Motor neuron (in vitro differentiated cells): ENCODE measurements around the gene LRP8. TPM values are rescaled to one million over a fixed set of nuclear protein-coding genes. Genes with fewer than 3 reads are reported as not detected.
A peak's percentile ranks its signal among the peaks of the same experiment; 100 is the strongest.
"Not testable (repeated sequence)": the region's sequence is repeated elsewhere in the genome, so short reads cannot be mapped to it uniquely, and the experiment has no call there.

Source experiments
- ATAC-seq, 8 experiments: fragments of 200-7000 bp; cut with Tn5 transposase; replicated peaks in 6 of 8; 2 replicates each; pipeline ENCODE4 v1.8.0; 2021; ENCODE audit warnings: mild to moderate bottlenecking in 8 of 8, moderate library complexity in 8 of 8
- H3K27ac ChIP-seq, 2 donors: fragments of 250-450 bp; sonication (Bioruptor Pico); 2 replicates each; pipeline ENCODE4 v1.9.0; 2021; ENCODE audit warnings: antibody characterized with exemption in 2 of 2, mild to moderate bottlenecking in 2 of 2, moderate library complexity in 1 of 2
- H3K4me1 ChIP-seq, 2 donors: fragments of 250-450 bp; sonication (Bioruptor Pico); replicated peaks in 1 of 2; 2 replicates each; pipeline ENCODE4 v1.6.1; 2021; ENCODE audit warnings: antibody characterized with exemption in 2 of 2, mild to moderate bottlenecking in 2 of 2, moderate library complexity in 1 of 2
- H3K4me3 ChIP-seq, 5 donors: fragments of 250-450 bp; sonication (Bioruptor Pico); 2 replicates each; pipeline ENCODE4 v1.9.0; 2021; ENCODE audit warnings: antibody characterized with exemption in 5 of 5, mild to moderate bottlenecking in 5 of 5, moderate library complexity in 4 of 5
- WGBS, 10 experiments: fragments of 450-650 bp; shearing (Covaris generic); methylation state at CpG; one replicate each; pipeline ENCODE4 v1.0.0; 2022; 5-methylcytosine and 5-hydroxymethylcytosine counted together
- in situ Hi-C, 9 experiments: fragments of 400-800 bp; cut with MboI; loops; one replicate each; pipeline ENCODE4 v1.15.0; 2021; ENCODE audit warnings: low sequenced_read_pairs in 9 of 9, low pct_unique_long_range_greater_than_20kb in 2 of 9; ENCODE audit not compliant: unreplicated experiment in 9 of 9
- total RNA-seq, 8 experiments: library from RNA; unstranded; fragments of 300-600 nt; gene quantifications; 2 replicates each; pipeline versions ENCODE4 v1.2.3 to v1.2.4, GENCODE V29; 2022

Gene LRP8
- total RNA-seq, 8 experiments from 2014 or later = 2.8 to 44.0 (median 26.7) TPM

GRCh38 chr1:53207726-53208125 is 120.1 kb downstream of the LRP8 start:
- 38 to 100% (median 100%) methylated on average over 1 of the region's 1 CpG; no CpG with 5 or more reads in 2 of the 10 experiments for WGBS, 10 experiments
- no peak overlapping the region for H3K4me3 ChIP-seq
- no peak for ATAC-seq
- H3K27ac ChIP-seq = no peak overlapping the region
- in situ Hi-C loops = no loop called here
- no peaks in the 10 kb centered on the region for H3K4me1 ChIP-seq

- Histone ChIP-seq H3K4me1 (no peaks in the 10 kb centered on the region), H3K4me3 (no peak overlapping the region), H3K27ac (no peak overlapping the region)
- 90 to 100% (median 100%) methylated on average over 1 of the region's 1 CpG; no CpG with 5 or more reads in 4 of the 10 experiments for WGBS, 10 experiments
- ATAC-seq = no peak
- in situ Hi-C loops = no loop called here
Observed at GRCh38 chr1:53206735-53207379, 121.0 kb downstream of the LRP8 start.

- in situ Hi-C loops, H3K27ac ChIP-seq, ATAC-seq, H3K4me3 ChIP-seq, H3K4me1 ChIP-seq: not testable (repeated sequence)
- 80 to 100% (median 100%) methylated on average over 1 to 3 of the region's 3 CpGs; no CpG with 5 or more reads in 1 of the 10 experiments for WGBS, 10 experiments
Observed at GRCh38 chr1:53206083-53206685, 121.7 kb downstream of the LRP8 start.

GRCh38 chr1:53205496-53205895 is 122.4 kb downstream of the LRP8 start:
- H3K4me3 ChIP-seq, H3K4me1 ChIP-seq, H3K27ac ChIP-seq, in situ Hi-C loops: not testable (repeated sequence)
- ATAC-seq = peak in 2 of 8 experiments; percentile 35 to 45
- 100% methylated on average over 1 of the region's 1 CpG; no CpG with 5 or more reads in 7 of the 10 experiments for WGBS, 10 experiments

- Histone ChIP-seq H3K4me3 (no peak overlapping the region), H3K27ac (no peak overlapping the region), H3K4me1 (no peaks in the 10 kb centered on the region)
- ATAC-seq = no peak
- WGBS, 10 experiments = 76 to 100% (median 95%) methylated on average over 1 to 3 of the region's 3 CpGs
- in situ Hi-C loops = no loop called here
Observed at GRCh38 chr1:53203466-53203865, 124.4 kb downstream of the LRP8 start.

- H3K4me1 ChIP-seq = peaks cover 10 to 13% of the 10 kb centered on the region in 2 donors
- in situ Hi-C loops = loop anchor here in 3 of 9 experiments (25.0 kb wide), 5 partner anchors 136 to 486 kb away; partner anchors contain the start of genes PODN (in 1 of the 3) and ZYG11B (in 1 of the 3)
- WGBS, 10 experiments = 0 to 90% (median 76%) methylated on average over 1 to 4 of the region's 4 CpGs; no CpG with 5 or more reads in 3 of the 10 experiments
- peak in 3 of 8 experiments; percentile 12 to 27 (median 12) for ATAC-seq
- no peak overlapping the region for H3K27ac ChIP-seq
- no peak overlapping the region for H3K4me3 ChIP-seq
Observed at GRCh38 chr1:53198241-53198651, 129.6 kb downstream of the LRP8 start.

- peak overlapping the region in 1 of 2 donors; percentile 73 for H3K27ac ChIP-seq
- ATAC-seq = peak in 4 of 8 experiments; percentile 1 to 7 (median 2)
- peaks cover 10 to 13% of the 10 kb centered on the region in 2 donors for H3K4me1 ChIP-seq
- WGBS, 10 experiments = 0 to 100% (median 47%) methylated on average over 1 to 13 of the region's 13 CpGs
- peak overlapping the region; percentile 59 to 98 (median 79) for H3K4me3 ChIP-seq
- in situ Hi-C loops = loop anchor here in 3 of 9 experiments (25.0 kb wide), 5 partner anchors 135 to 485 kb away; partner anchors contain the start of genes PODN (in 1 of the 3) and ZYG11B (in 1 of the 3)
Observed at GRCh38 chr1:53197291-53198200, 130.3 kb downstream of the LRP8 start.

- 0 to 7% (median 1%) methylated on average over 1 to 23 of the region's 57 CpGs; no CpG with 5 or more reads in 2 of the 10 experiments for WGBS, 10 experiments
- in situ Hi-C loops = loop anchor here in 3 of 9 experiments (25.0 kb wide), 5 partner anchors 134 to 484 kb away; partner anchors contain the start of genes PODN (in 1 of the 3) and ZYG11B (in 1 of the 3)
- peak within 1 kb of the TSS; percentile 59 to 98 (median 79) for H3K4me3 ChIP-seq
- H3K27ac ChIP-seq = peak within 1 kb of the TSS; percentile 61 to 73
- H3K4me1 ChIP-seq = peaks cover 10 to 13% of the 10 kb centered on the region in 2 donors
- peak; percentile 88 to 99 (median 98) for ATAC-seq
Observed at GRCh38 chr1:53196485-53197290, 131.2 kb downstream of the LRP8 start, which contains the start of gene CPT2. CPT2 (plus strand) TSS chr1:53196824; CDS start chr1:53196944, 120 bp downstream.

- peaks cover 10 to 13% of the 10 kb centered on the region in 2 donors for H3K4me1 ChIP-seq
- no peak overlapping the region for H3K27ac ChIP-seq
- H3K4me3 ChIP-seq = peak overlapping the region; percentile 59 to 98 (median 79)
- 0 to 60% (median 53%) methylated on average over 1 to 9 of the region's 9 CpGs; no CpG with 5 or more reads in 1 of the 10 experiments for WGBS, 10 experiments
- in situ Hi-C loops = loop anchor here in 3 of 9 experiments (25.0 kb wide), 5 partner anchors 134 to 484 kb away; partner anchors contain the start of genes PODN (in 1 of the 3) and ZYG11B (in 1 of the 3)
- ATAC-seq = peak in 7 of 8 experiments; percentile 1 to 17 (median 4)
Observed at GRCh38 chr1:53196017-53196484, 131.8 kb downstream of the LRP8 start.

GRCh38 chr1:53195246-53196016 is 132.4 kb downstream of the LRP8 start:
- no peak for ATAC-seq
- peaks cover 10 to 13% of the 10 kb centered on the region in 2 donors for H3K4me1 ChIP-seq
- no peak overlapping the region for H3K4me3 ChIP-seq
- no peak overlapping the region for H3K27ac ChIP-seq
- WGBS, 10 experiments = 20 to 98% (median 91%) methylated on average over 2 to 11 of the region's 11 CpGs
- in situ Hi-C loops = loop anchor here in 3 of 9 experiments (25.0 kb wide), 5 partner anchors 133 to 483 kb away; partner anchors contain the start of genes PODN (in 1 of the 3) and ZYG11B (in 1 of the 3)
